T-helper 22 cell (primary cell): ENCODE data around the gene IFNGR2.
"Not testable (repeated sequence)": the region's sequence is repeated elsewhere in the genome, so short reads cannot be mapped to it uniquely, and the experiment has no call there.

Experiments
- DNase-seq: peaks from one replicate; pipeline ENCODE4 v3.0.0-alpha.2; 2020; ENCODE audit warnings: low read depth

The IFNGR2 gene

DNA sequence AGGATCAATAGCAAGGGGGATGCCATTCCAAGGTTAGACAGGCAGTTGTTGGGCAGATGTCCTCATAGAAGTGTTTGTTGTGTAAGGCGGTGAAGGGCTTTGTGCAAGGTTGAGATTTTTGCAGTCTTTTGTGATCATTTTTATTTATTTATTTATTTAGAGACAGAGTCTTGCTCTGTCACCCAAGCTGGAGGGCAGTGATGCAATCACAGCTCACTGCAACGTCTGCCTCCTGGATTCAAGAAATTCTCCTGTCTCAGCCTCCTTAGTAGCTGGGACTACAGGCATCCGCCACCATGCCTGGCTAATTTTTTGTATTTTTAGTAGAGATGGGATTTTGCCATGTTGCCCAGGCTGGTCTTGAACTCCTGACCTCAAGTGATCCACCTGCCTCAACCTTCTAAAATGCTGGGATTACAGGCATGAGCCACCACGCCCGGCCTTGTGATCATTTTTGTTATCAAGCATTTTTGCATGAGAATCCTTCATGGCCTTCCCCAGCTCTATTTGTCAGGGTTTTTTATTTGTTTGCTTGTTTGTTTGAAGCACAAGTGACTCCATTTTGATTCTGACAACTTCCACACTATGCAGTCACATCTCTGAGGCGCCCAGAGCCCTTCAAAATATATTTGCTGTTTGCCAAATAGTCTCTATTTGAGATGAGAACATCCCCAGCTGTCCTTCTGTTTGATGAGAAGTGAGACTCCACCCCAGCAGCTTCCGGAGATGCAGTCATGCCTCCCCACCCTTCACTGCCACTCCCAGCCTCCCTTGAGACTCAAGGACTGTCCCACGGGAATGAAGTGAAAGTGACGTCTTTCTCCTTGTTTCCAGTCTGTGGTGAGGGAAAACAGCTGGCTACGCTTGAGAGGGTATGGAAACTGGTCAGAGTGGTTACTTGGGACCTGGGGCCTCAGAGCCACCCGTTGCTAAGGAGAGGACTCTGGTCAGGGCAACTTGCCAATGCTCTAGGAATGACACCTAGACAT is 38.6 kb downstream of the IFNGR2 start:
- DNase-seq, result no peak

- no peak for DNase-seq
Measured at GRCh38 chr21:33443194-33443593, 40.0 kb downstream of the IFNGR2 start.

GRCh38 chr21:33444499-33444898 is 41.3 kb downstream of the IFNGR2 start:
- DNase-seq, result no peak

GRCh38 chr21:33446620-33447019 is 43.4 kb downstream of the IFNGR2 start:
- DNase-seq, result not testable (repeated sequence)

DNA sequence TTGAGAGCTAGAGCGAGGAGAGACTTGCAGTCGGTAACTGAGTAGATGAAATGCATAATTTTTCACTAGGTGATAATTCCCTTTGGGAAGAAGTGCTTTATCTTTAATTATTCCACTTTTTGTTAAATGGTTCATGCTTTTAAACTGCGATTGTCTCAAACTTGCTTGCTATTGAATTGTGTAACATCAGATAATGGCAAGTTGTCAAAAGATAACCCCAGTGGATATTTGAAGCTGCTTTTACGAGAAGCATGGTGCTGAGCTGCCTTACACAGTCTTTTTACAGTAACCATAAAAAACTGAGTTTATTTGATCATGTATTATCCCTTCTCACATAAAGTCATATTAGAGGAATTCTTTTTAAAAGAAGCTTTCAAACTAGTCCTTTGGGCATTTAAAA is 46.4 kb downstream of the IFNGR2 start:
- no peak for DNase-seq

GRCh38 chr21:33451634-33452071 is 48.4 kb downstream of the IFNGR2 start:
- no peak for DNase-seq

GRCh38 chr21:33452362-33452761 is 49.1 kb downstream of the IFNGR2 start:
- no peak for DNase-seq

DNA sequence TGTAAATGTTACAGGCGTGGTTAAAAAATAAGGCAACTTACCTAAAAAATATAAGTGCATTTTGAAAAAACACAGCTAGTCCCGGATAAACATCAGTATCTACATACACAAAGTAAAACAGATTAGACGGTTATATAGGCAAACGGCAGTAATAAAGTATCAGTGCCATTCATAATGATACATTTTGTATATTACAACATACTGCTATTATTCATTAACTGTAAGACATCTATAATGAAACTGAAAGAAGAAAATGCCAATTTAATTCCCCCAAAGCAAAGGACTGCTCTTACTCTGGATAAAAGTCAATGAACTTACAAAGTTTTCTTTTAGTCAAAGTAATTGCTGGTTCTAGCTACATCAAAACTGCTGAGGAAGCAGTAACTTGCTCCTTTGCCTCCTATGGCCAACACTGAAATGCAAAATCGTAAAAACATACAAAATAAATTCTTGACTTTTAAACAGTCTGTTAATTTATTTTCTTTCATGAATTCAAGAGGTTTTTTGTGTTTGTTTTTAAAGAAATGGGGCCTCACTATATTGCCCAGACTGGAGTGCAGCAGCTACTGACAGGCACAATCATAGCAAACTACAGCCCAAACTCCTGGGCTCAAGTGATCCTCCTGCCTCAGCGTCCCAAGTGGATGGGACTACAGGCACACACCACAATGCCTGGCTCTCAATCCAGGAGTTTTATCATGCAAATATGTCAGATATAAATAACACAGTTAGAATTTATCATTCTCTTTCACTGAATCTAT is 52.7 kb downstream of the IFNGR2 start:
- DNase-seq, result no peak

DNA sequence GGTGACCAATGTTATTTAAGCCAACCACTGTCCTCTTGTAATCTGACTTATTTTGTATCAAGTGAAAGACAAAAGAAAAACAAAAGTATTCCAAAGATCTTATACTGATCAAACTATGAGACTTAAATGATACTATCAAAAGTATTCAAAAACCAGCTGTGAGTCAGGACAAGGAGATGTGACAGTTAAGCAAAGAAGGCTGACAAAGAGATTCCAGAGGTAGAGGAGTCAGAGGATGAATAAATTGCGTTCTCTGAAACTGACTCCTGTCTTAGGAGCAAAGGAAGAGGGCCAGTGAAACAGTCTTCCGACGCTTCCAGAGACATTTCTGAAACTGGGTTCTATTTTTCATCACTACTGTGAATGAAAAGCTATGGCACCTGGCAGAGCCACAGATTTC is 55.6 kb downstream of the IFNGR2 start:
- DNase-seq, result no peak

GRCh38 chr21:33461538-33462250 is 58.5 kb downstream of the IFNGR2 start:
- no peak for DNase-seq

- DNase-seq, result not testable (repeated sequence)
Measured at GRCh38 chr21:33469183-33469582, 66.0 kb downstream of the IFNGR2 start.

DNA sequence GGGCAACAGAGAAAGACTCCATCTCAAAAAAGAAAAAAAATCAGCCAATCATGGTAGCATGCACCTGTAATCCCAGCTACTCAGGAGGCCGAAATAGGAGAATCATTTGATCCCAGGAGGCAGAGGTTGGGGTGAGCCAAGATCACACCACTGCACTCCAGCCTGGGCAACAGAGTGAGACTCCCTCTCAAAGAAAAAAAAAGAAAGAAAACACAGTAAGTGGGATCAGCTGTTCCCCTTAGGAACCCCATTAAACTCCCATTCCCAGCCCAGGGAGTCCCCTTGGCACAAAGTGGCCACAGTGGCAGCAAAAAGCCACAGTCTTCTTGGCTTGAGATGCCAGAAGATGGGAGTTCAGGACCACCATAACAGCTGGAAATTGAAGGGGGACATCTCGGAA is 67.5 kb downstream of the IFNGR2 start:
- DNase-seq, result no peak

GRCh38 chr21:33473344-33473743 is 70.1 kb downstream of the IFNGR2 start:
- DNase-seq, result no peak

GRCh38 chr21:33477066-33477465 is 73.9 kb downstream of the IFNGR2 start:
- no peak for DNase-seq

- no peak for DNase-seq
Measured at GRCh38 chr21:33478182-33478581, 75.0 kb downstream of the IFNGR2 start.

DNA sequence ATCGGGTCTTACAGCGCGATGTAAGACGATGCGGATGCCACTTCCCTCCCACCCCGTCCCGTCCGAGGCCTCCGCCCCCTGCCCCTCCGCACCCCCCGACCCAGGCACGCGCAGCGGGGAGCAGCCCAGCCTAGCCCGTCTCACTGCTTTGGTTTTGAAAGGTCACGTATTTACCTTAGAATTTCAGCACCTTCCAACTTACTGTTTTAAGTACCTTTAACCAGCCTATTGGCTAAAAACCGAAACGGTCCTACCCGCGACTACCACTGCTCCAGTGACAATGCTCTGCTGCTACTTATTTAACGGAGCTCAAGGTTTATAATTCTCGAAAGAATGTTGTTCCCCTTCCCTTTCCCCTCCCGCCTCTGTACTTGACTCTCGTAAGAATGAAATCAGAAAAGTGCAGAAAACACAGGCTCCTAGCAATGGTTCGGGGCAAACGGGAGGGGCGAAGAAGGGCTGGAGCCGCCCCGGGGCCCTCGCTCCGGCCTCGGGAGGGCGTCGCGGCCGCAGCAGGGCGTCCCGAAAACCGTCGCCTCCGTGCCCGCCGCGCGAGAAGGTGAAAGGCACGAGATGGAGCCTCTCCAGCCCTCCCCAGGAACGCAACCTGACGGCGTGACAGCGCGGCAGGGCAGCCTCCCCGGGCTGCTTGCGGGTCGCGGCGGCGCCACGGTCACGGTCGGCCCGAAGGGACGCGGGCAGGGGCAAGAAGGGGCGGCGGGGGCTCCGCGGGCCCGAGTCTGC is 75.9 kb downstream of the IFNGR2 start:
- DNase-seq, result peak; percentile 12

GRCh38 chr21:33479679-33480480 is 76.7 kb downstream of the IFNGR2 start, which contains the start of gene TMEM50B:
Gene TMEM50B, minus strand, starts transcription at chr21:33479974. Its CDS starts 11,089 bp downstream, at chr21:33468885.
- DNase-seq, result peak; percentile 93

GRCh38 chr21:33480481-33481103 is 77.4 kb downstream of the IFNGR2 start:
- no peak for DNase-seq

DNA sequence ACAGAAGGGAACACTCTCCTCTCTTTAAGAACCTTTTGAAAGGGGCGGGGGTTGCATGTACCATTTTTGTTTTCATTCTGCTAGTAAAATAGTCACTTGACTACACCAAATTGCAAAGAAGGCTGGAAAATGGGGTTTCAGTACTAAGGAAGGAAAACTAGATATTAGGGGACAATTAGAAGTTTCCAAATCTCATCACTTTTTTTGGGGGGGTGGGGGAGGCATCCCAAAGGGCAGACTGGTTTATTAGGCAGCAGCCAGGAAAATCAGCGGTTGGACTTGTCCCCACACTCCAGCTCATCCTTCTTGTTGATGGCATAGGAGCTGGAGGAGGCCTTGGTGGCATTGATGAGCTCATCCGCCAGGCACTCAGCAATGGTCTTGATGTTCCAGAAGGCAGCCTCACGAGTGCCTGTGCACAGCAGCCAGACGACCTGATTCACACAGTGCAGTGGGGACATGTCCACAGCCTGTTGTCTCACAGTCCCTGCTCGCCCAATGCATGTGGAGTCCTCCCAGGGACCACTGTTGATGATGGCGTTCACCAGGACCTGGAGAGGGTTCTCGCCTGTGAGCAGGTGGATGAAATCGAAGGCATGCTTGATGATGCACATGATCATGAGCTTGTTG is 78.2 kb downstream of the IFNGR2 start:
- no peak for DNase-seq
